ENCODE results near the gene NTMT1. TPM values are rescaled to one million over a fixed set of nuclear protein-coding genes. Genes with fewer than 3 reads are reported as not detected.

The NTMT1 gene
- total and polyA plus RNA-seq, 4 experiments from 2014 or later: 45.0 to 55.1 (median 46.9) TPM

DNA sequence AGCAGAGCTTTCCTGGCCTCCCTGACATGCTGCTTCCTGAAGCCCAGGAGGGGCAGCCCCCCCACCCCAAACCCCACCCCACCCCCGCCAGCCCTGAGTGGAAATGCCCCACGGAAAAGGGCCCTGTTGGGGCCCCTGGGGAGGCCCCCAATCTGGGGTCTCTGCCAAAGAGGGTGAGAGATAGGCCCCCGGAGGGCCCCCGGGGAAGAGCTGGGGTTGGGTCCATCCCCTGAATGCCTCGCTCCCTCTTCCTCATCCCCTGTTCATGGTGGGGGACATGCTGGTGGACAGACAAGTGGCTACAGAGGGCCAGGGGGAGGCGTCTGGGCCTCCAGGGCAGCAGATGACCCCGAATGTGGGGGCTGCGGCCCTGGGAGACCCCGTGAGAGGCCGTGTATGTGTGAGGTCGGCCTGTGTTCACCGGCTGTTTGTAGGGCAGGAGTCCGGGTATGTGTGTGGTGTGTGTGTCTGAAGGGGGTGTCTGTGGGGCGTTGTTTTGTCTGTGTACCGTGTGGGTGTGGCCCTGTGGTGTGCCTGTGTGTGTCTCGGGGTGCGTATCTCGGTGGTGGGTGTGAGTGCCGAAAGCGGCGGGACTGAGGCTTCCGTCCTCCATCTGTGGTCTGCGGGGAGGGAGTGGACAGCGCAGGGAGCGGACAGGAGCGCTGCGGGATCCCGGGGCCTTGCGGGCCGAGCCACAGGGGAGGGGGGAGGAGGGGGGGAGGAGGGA, 16.3 kb upstream of the NTMT1 start:
- DNase-seq: peak; percentile 69 to 89 (median 74)
- H3K27ac ChIP-seq (ENCODE audit: low read depth, low read length): peak overlapping the region; percentile 41
- Mint-ChIP-seq H3K4me3 (peak overlapping the region; percentile 89 to 98 (median 94)), H3K9me3 (no peaks in the 10 kb centered on the region), H3K4me1 (peaks cover 19 to 51% (median 38%) of the 10 kb centered on the region in 4 donors), H3K36me3 (no peaks in the 10 kb centered on the region), H3K27ac (peak overlapping the region; percentile 90 to 100 (median 96)), H3K27me3 (no peaks in the 10 kb centered on the region)
- intact Hi-C loops (cut with micrococcal nuclease): loop anchor here (1.0 kb wide), 7 partner anchors 121 to 478 kb away; partner anchors contain the start of gene IER5L
- POLR2A ChIA-PET (ENCODE audit: partially characterized antibody): interaction anchor here (0.6 to 4.1 kb wide), 13 partner anchors 12 to 470 kb away, joined by 3 to 42 read pairs (median 3); partner anchors contain the start of genes IER5L and NTMT1
- H3K9me3 ChIP-seq (ENCODE audit: control insufficient read depth in 1 of 2, low read length in 2 of 2): no peaks in the 10 kb centered on the region
- peaks cover 31% of the 10 kb centered on the region for H3K4me1 ChIP-seq (ENCODE audit: insufficient read depth, low read length)
- CTCF ChIA-PET (ENCODE audit: partially characterized antibody): interaction anchor here (0.8 to 2.4 kb wide), 7 partner anchors 16 to 478 kb away, joined by 3 to 16 read pairs (median 12); partner anchors contain the start of gene NTMT1
- no peaks in the 10 kb centered on the region for H3K27me3 ChIP-seq (ENCODE audit: insufficient read depth, low read length)
- peak overlapping the region in 1 of 2 donors; percentile 61 for H3K4me3 ChIP-seq (ENCODE audit: low read length in 2 of 2)
- H3K36me3 ChIP-seq (ENCODE audit: insufficient read depth, low read length): no peaks in the 10 kb centered on the region

GRCh38 chr9:129610213-129610472, 15.8 kb upstream of the NTMT1 start:
- intact Hi-C loops (cut with micrococcal nuclease): loop anchor here (1.0 kb wide), 7 partner anchors 122 to 479 kb away; partner anchors contain the start of gene IER5L
- Mint-ChIP-seq H3K4me3 (peak overlapping the region in 7 of 8 donors; percentile 26 to 78 (median 57)), H3K9me3 (no peaks in the 10 kb centered on the region), H3K27me3 (no peaks in the 10 kb centered on the region), H3K36me3 (no peaks in the 10 kb centered on the region), H3K27ac (peak overlapping the region in 2 of 7 donors; percentile 22 to 90), H3K4me1 (peaks cover 16 to 48% (median 34%) of the 10 kb centered on the region in 4 donors)
- Histone ChIP-seq H3K4me3 (ENCODE audit: low read length in 2 of 2) (peak overlapping the region; percentile 61 to 70), H3K27ac (ENCODE audit: low read depth, low read length) (peak overlapping the region; percentile 50), H3K36me3 (ENCODE audit: insufficient read depth, low read length) (no peaks in the 10 kb centered on the region), H3K27me3 (ENCODE audit: insufficient read depth, low read length) (no peaks in the 10 kb centered on the region), H3K9me3 (ENCODE audit: control insufficient read depth in 1 of 2, low read length in 2 of 2) (no peaks in the 10 kb centered on the region), H3K4me1 (ENCODE audit: insufficient read depth, low read length) (peaks cover 28% of the 10 kb centered on the region)
- CTCF ChIA-PET (ENCODE audit: partially characterized antibody): no interaction called here
- POLR2A ChIA-PET (ENCODE audit: partially characterized antibody): interaction anchor here (1.2 to 4.1 kb wide), 2 partner anchors 13 to 470 kb away, joined by 4 to 42 read pairs; no protein-coding TSS in a partner anchor
- no peak for DNase-seq

DNA sequence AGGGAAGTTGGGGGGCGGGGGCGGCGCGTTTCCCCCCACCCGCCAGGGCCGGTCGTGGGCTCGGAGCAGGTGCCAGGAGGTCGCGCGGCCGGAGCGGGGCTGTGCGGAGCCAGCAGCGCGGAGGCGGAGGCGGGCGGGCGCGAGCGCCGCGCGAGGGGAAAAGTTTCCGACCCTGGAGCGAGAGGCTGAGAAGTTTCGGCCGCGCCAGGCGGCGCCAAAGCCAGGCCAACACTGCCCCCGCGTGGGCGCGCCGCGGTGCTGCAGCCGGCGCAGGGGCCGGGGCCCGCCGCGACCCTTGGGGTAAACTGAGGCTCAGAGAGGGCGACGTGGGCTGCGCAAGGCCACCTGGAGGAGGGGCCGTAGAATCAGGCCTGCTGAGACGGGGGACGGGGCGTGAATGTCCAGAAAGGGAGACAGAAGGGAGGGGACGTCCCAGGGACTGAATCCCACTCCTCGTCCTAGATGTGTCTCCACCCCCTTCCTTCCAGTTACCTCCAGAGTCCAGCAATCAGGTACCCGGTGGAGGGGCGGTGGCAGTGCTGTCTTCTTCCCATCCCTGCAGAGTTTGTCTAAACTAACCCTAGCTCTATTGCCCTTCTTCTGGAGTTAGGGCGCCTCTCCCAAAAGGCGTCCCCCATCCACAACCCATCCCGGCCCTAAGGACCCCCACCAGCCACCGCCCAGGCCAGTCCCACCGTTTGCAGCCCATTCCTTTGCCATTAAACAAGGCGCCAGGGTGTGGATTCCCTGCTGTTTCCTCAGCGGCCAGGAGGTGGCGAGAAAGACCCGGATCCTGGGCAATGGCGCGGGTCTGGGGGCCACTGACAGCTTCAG, 15.3 kb upstream of the NTMT1 start:
- Mint-ChIP-seq H3K27me3 (no peaks in the 10 kb centered on the region), H3K36me3 (no peaks in the 10 kb centered on the region), H3K9me3 (no peaks in the 10 kb centered on the region), H3K4me3 (peak overlapping the region; percentile 78 to 95 (median 81)), H3K4me1 (peaks cover 16 to 45% (median 33%) of the 10 kb centered on the region in 4 donors), H3K27ac (peak overlapping the region; percentile 65 to 95 (median 88))
- POLR2A ChIA-PET (ENCODE audit: partially characterized antibody): interaction anchor here (0.6 to 4.1 kb wide), 12 partner anchors 10 to 471 kb away, joined by 3 to 42 read pairs (median 4); partner anchors contain the start of genes C9orf50 and IER5L
- intact Hi-C loops (cut with micrococcal nuclease): loop anchor here (1.0 kb wide), 7 partner anchors 122 to 479 kb away; partner anchors contain the start of gene IER5L
- H3K9me3 ChIP-seq (ENCODE audit: control insufficient read depth in 1 of 2, low read length in 2 of 2): no peaks in the 10 kb centered on the region
- DNase-seq: peak; percentile 72 to 76 (median 74)
- H3K27ac ChIP-seq (ENCODE audit: low read depth, low read length): peak overlapping the region; percentile 50
- no peaks in the 10 kb centered on the region for H3K36me3 ChIP-seq (ENCODE audit: insufficient read depth, low read length)
- CTCF ChIA-PET (ENCODE audit: partially characterized antibody): interaction anchor here (0.6 to 5.1 kb wide), 18 partner anchors 11 to 479 kb away, joined by 3 to 51 read pairs (median 4); partner anchors contain the start of genes C9orf50, IER5L and NTMT1
- peak overlapping the region; percentile 61 to 70 for H3K4me3 ChIP-seq (ENCODE audit: low read length in 2 of 2)
- peaks cover 28% of the 10 kb centered on the region for H3K4me1 ChIP-seq (ENCODE audit: insufficient read depth, low read length)
- no peaks in the 10 kb centered on the region for H3K27me3 ChIP-seq (ENCODE audit: insufficient read depth, low read length)

DNA sequence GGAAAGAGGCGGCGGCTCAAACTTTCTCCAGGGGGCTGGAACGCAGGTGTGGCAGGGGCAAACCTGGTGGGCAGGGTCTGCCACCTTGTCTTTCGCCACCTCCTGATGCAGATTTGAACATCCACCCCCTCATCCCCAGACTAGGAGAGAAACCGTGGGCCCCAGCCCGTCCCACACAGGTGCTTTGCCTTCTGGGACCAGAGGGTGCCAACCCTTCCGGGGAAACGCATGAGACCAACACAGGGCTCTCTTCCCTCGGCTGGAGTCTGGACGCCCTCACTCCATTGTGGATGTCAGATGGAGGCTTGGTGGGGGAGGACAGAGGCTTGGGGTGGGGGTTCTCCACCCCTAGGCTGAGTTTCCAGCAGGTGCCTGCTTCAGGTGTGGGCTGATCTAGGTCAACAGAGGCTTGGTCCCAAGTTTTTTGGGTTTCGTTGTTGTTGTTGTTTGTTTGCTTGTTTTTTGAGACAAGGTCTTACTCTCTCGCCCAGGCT, 14.6 kb upstream of the NTMT1 start:
- intact Hi-C loops (cut with micrococcal nuclease): no loop called here
- Histone ChIP-seq H3K27me3 (ENCODE audit: insufficient read depth, low read length) (no peaks in the 10 kb centered on the region), H3K36me3 (ENCODE audit: insufficient read depth, low read length) (no peaks in the 10 kb centered on the region), H3K27ac (ENCODE audit: low read depth, low read length) (no peak overlapping the region), H3K9me3 (ENCODE audit: control insufficient read depth in 1 of 2, low read length in 2 of 2) (no peaks in the 10 kb centered on the region), H3K4me1 (ENCODE audit: insufficient read depth, low read length) (peaks cover 28% of the 10 kb centered on the region), H3K4me3 (ENCODE audit: low read length in 2 of 2) (peak overlapping the region in 1 of 2 donors; percentile 61)
- Mint-ChIP-seq H3K27me3 (no peaks in the 10 kb centered on the region), H3K4me3 (peak overlapping the region in 7 of 8 donors; percentile 78 to 95 (median 81)), H3K9me3 (no peaks in the 10 kb centered on the region), H3K27ac (peak overlapping the region in 4 of 7 donors; percentile 87 to 95 (median 91)), H3K4me1 (peaks cover 14 to 39% (median 30%) of the 10 kb centered on the region in 4 donors), H3K36me3 (no peaks in the 10 kb centered on the region)
- DNase-seq: no peak
- ChIA-PET POLR2A (ENCODE audit: partially characterized antibody) (interaction anchor here (0.6 to 4.1 kb wide), 12 partner anchors 10 to 472 kb away, joined by 3 to 42 read pairs (median 4); partner anchors contain the start of genes C9orf50 and IER5L), CTCF (ENCODE audit: partially characterized antibody) (interaction anchor here (0.7 to 5.1 kb wide), 16 partner anchors 10 to 480 kb away, joined by 3 to 51 read pairs (median 5); partner anchors contain the start of genes C9orf50, IER5L and NTMT1)

DNA sequence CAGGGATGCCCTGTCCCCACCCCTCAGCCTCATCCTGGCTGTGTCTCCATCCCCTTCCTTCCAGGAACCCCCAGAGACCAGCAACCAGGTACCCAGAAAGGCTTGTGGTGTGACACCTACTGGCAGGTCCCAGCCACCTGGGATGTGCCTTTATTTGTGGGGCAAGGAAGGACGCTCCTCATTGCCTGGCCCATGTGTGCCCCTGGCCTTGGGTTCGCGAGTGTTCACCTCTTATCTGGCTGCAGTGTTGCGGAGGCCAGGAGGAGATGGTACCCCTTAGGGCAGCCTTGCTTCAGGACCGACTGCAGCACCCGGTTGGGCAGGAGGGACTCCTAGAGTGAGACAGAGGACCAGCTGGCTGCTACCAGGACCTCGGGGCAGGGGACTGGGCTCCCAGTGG, 13.8 kb upstream of the NTMT1 start:
- intact Hi-C loops (cut with micrococcal nuclease): no loop called here
- Mint-ChIP-seq H3K36me3 (no peaks in the 10 kb centered on the region), H3K9me3 (no peaks in the 10 kb centered on the region), H3K4me1 (peaks cover 14 to 32% (median 25%) of the 10 kb centered on the region in 4 donors), H3K27ac (peak overlapping the region in 2 of 7 donors; percentile 23 to 46), H3K27me3 (no peaks in the 10 kb centered on the region), H3K4me3 (peak overlapping the region in 1 of 8 donors; percentile 42)
- POLR2A ChIA-PET (ENCODE audit: partially characterized antibody): interaction anchor here (2.1 to 4.1 kb wide), 2 partner anchors 229 to 472 kb away, joined by 5 to 42 read pairs; no protein-coding TSS in a partner anchor
- H3K4me3 ChIP-seq (ENCODE audit: low read length in 2 of 2): no peak overlapping the region
- H3K9me3 ChIP-seq (ENCODE audit: control insufficient read depth in 1 of 2, low read length in 2 of 2): no peaks in the 10 kb centered on the region
- no peaks in the 10 kb centered on the region for H3K36me3 ChIP-seq (ENCODE audit: insufficient read depth, low read length)
- H3K27me3 ChIP-seq (ENCODE audit: insufficient read depth, low read length): no peaks in the 10 kb centered on the region
- peaks cover 22% of the 10 kb centered on the region for H3K4me1 ChIP-seq (ENCODE audit: insufficient read depth, low read length)
- DNase-seq: no peak
- no peak overlapping the region for H3K27ac ChIP-seq (ENCODE audit: low read depth, low read length)
- CTCF ChIA-PET (ENCODE audit: partially characterized antibody): interaction anchor here (1.5 to 5.1 kb wide), 6 partner anchors 12 to 480 kb away, joined by 4 to 51 read pairs (median 23); partner anchors contain the start of gene NTMT1

DNA sequence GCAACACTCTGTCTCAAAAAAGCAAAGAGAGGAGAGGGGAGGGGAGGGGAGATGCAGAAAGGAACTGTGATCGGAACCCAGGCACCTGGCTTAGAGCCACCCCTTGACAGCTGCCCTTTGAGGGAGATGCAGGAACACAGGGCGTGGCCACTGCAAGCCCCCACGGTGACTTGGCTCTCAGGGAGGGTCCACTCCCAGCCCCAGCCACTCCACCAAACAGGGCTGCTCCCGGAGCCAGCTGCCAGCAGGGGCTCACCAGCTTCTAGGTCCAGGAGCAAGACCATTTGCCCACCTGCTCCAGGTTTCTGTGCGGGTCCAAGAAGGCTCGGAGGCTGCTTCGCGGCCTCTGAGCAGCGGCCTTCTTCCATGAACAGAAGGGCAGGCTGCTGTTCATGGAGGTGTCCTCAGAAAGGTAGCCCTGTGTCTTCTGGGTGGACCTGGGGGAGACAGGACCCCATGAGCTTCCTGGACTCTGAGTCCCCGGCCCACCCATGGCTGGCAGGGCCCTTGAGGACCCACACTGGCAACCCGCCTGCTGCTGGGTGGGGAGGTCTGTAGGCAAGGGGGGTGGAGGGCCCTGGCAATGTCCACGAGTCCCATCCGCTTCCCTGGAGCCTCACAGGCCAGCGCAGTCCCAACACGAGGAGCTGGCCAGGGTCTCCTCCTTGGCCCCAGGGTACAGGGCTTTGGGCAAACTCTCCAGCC, 13.0 kb upstream of the NTMT1 start:
- H3K27me3 Mint-ChIP-seq: no peaks in the 10 kb centered on the region
- peak overlapping the region in 1 of 7 donors; percentile 46 for H3K27ac Mint-ChIP-seq
- H3K9me3 Mint-ChIP-seq: no peaks in the 10 kb centered on the region
- no peak for DNase-seq
- intact Hi-C loops (cut with micrococcal nuclease): no loop called here
- ChIA-PET POLR2A (ENCODE audit: partially characterized antibody) (no interaction called here), CTCF (ENCODE audit: partially characterized antibody) (interaction anchor here (3.0 to 5.1 kb wide), 4 partner anchors 11 to 481 kb away, joined by 17 to 51 read pairs (median 23); partner anchors contain the start of gene NTMT1)
- H3K4me3 Mint-ChIP-seq: no peak overlapping the region
- H3K4me1 Mint-ChIP-seq: peaks cover 8 to 25% (median 19%) of the 10 kb centered on the region in 4 donors
- Histone ChIP-seq H3K4me3 (ENCODE audit: low read length in 2 of 2) (no peak overlapping the region), H3K27me3 (ENCODE audit: insufficient read depth, low read length) (no peaks in the 10 kb centered on the region), H3K27ac (ENCODE audit: low read depth, low read length) (no peak overlapping the region), H3K9me3 (ENCODE audit: control insufficient read depth in 1 of 2, low read length in 2 of 2) (no peaks in the 10 kb centered on the region), H3K4me1 (ENCODE audit: insufficient read depth, low read length) (peaks cover 14% of the 10 kb centered on the region), H3K36me3 (ENCODE audit: insufficient read depth, low read length) (no peaks in the 10 kb centered on the region)
- no peaks in the 10 kb centered on the region for H3K36me3 Mint-ChIP-seq

Measured in CD4-positive, alpha-beta memory T cell (primary cell).